ENCODE measurements around the gene ST13. TPM values are rescaled to one million over a fixed set of nuclear protein-coding genes. Genes with fewer than 3 reads are reported as not detected.

The ST13 gene
- total and polyA plus RNA-seq, 2 of the 4 experiments (the other 2 are of a cell fraction), result 115 to 235 TPM

- no peak overlapping the region for H2BK120ac ChIP-seq (ENCODE audit: low read depth, low read length)
- H3K4ac ChIP-seq (ENCODE audit: low read depth, low read length), result peak overlapping the region; percentile 31; the same call in 1 of the 2 replicates
- H4K8ac ChIP-seq (ENCODE audit: low read depth in 2 of 2, low read length in 2 of 2), result peak overlapping the region; percentile 29 to 93; a peak in 2 of 4 replicates
- DNase-seq (no peak), ATAC-seq (ENCODE audit: low read depth) (no peak)
- 0 out of 2 replicates have a peak, but pooled peaks cover 3% of the 10 kb centered on the region for H3K9me1 ChIP-seq (ENCODE audit: insufficient read depth, low read length)
- H3K56ac ChIP-seq (ENCODE audit: extremely low read depth, insufficient read depth, low read length), result no peak overlapping the region
- CTCF ChIA-PET, result no interaction called here
- no peak overlapping the region for H2AK5ac ChIP-seq (ENCODE audit: low read depth, low read length)
- peaks cover 9% of the 10 kb centered on the region for H3K4me1 ChIP-seq (ENCODE audit: control insufficient read depth, insufficient read depth, low read length)
- H4K91ac ChIP-seq (ENCODE audit: insufficient read depth, low read depth, low read length), result no peak overlapping the region
- peaks cover 44% of the 10 kb centered on the region for H4K20me1 ChIP-seq (ENCODE audit: insufficient read depth, low read length)
- peak overlapping the region; percentile 94 for H3K4me2 ChIP-seq (ENCODE audit: low read depth, low read length)
- H2AK9ac ChIP-seq (replicated peaks; ENCODE audit: low read depth, low read length, poor library complexity), result no peak overlapping the region
- H2BK20ac ChIP-seq (ENCODE audit: low read depth, low read length), result no peak overlapping the region
- BruUV-seq (replicated peaks), result no TSS peak
- H3K27ac ChIP-seq (ENCODE audit: insufficient read depth, low read length), result no peak overlapping the region
- peak overlapping the region; percentile 67 for H3K4me3 ChIP-seq (ENCODE audit: insufficient read depth, low read depth, low read length)
- peaks cover 1% of the 10 kb centered on the region; the same call in 1 of the 2 replicates for H3K36me3 ChIP-seq (ENCODE audit: control insufficient read depth, insufficient read depth, low read length)
- POLR2A ChIA-PET (ENCODE audit: unreplicated experiment), result no interaction called here
- H2BK15ac ChIP-seq (ENCODE audit: low read depth, low read length), result no peak overlapping the region
- peak overlapping the region; percentile 80 for H3K14ac ChIP-seq (replicated peaks; ENCODE audit: low read depth, low read length)
- dilution Hi-C loops (cut with HindIII; ENCODE audit: low sequenced_read_pairs, unreplicated experiment) (no loop called here), intact Hi-C loops (cut with micrococcal nuclease) (no loop called here), in situ Hi-C loops (cut with MboI; ENCODE audit: low sequenced_read_pairs) (no loop called here)
- no peaks in the 10 kb centered on the region for H3K9me3 ChIP-seq (ENCODE audit: control insufficient read depth, insufficient read depth, low read length)
- peak overlapping the region; percentile 21 for H2BK5ac ChIP-seq (ENCODE audit: low read depth, low read length, poor library complexity, severe bottlenecking)
- no peaks in the 10 kb centered on the region for H3K27me3 ChIP-seq (ENCODE audit: control insufficient read depth, insufficient read depth, low read length)
- H3K79me1 ChIP-seq (ENCODE audit: low read depth in 1 of 2, low read length in 2 of 2), result peaks cover 2 to 37% of the 10 kb centered on the region in 2 experiments; a peak in 3 of 4 replicates
- H4K5ac ChIP-seq (ENCODE audit: low read depth, low read length), result no peak overlapping the region
- H3K9ac ChIP-seq (ENCODE audit: low read depth, low read length), result peak overlapping the region; percentile 83
- H3K18ac ChIP-seq (ENCODE audit: low read depth, low read length), result no peak overlapping the region
- TF ChIP-seq CHD1 (IDR thresholded peaks at IDR 0.05; ENCODE audit: low read depth, low read length), result no peak
- TF ChIP-seq FOS (IDR thresholded peaks at IDR 0.05; ENCODE audit: low read depth, low read length), result no peak
- TF ChIP-seq ELK1 (IDR thresholded peaks at IDR 0.05; ENCODE audit: borderline replicate concordance, low read depth, low read length), result no peak
- TF ChIP-seq SMC3 (IDR thresholded peaks at IDR 0.05; ENCODE audit: low read depth, low read length), result no peak
- TF ChIP-seq, protein P1, sequence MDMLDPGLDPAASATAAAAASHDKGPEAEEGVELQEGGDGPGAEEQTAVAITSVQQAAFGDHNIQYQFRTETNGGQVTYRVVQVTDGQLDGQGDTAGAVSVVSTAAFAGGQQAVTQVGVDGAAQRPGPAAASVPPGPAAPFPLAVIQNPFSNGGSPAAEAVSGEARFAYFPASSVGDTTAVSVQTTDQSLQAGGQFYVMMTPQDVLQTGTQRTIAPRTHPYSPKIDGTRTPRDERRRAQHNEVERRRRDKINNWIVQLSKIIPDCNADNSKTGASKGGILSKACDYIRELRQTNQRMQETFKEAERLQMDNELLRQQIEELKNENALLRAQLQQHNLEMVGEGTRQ (IDR thresholded peaks at IDR 0.05; ENCODE audit: low read depth, low read length), result no peak
- no peak overlapping the region for H2AFZ ChIP-seq (replicated peaks; ENCODE audit: low read length, poor library complexity)
- WGBS, 2 experiments (ENCODE audit: extremely low coverage in 2 of 2, insufficient read length in 1 of 2), result 67% methylated on average over 3 of the region's 20 CpGs; no CpG with 5 or more reads in 1 of the 2 experiments
- H3K23ac ChIP-seq (ENCODE audit: low read depth, low read length), result peak overlapping the region; percentile 90; the same call in 1 of the 2 replicates
Measured at GRCh38 chr22:40855071-40855978, 1.1 kb downstream of the ST13 start.
